MCF 10A (cell line): Measurements from ENCODE around the gene AUTS2. TPM values are rescaled to one million over a fixed set of nuclear protein-coding genes. Genes with fewer than 3 reads are reported as not detected.

Experiments used
- BruUV-seq: library from RNA; stranded (reverse); fragments of 400-500 nt; replicated peaks from 2 replicates; lab custom pipeline; 2021; lab: Mats Ljungman, UMichigan
- CTCF ChIA-PET: fragments of 300-600 bp; sonication (Branson Sonifier 250); formaldehyde crosslinking; extraction: SDS; loops from one replicate; lab custom pipeline; 2021; ENCODE audit warnings: antibody characterized with exemption, inconsistent platforms; lab: Yijun Ruan, JAX
- POLR2A ChIA-PET: fragments of 300-600, 350-650 bp; sonication (Branson Sonifier 250); formaldehyde crosslinking; extraction: SDS; loops from one replicate; lab custom pipeline; 2020; ENCODE audit warnings: antibody characterized with exemption, inconsistent platforms; lab: Yijun Ruan, JAX
- DNase-seq: peaks from one replicate; pipeline ENCODE4 v3.0.0-alpha.2; 2018; ENCODE audit not compliant: unreplicated experiment
- H3K27ac Mint-ChIP-seq: one replicate; pipeline ENCODE4 v1.8.0; 2022; ENCODE audit warnings: mild to moderate bottlenecking, low read depth, mixed read lengths; ENCODE audit not compliant: unreplicated experiment
- H3K27me3 Mint-ChIP-seq: one replicate; pipeline ENCODE4 v1.8.0; 2022; ENCODE audit warnings: mixed read lengths; ENCODE audit not compliant: insufficient read depth, unreplicated experiment
- H3K36me3 Mint-ChIP-seq: one replicate; pipeline ENCODE4 v1.8.0; 2022; ENCODE audit warnings: mild to moderate bottlenecking, moderate library complexity, mixed read lengths; ENCODE audit not compliant: insufficient read depth, unreplicated experiment
- H3K4me1 Mint-ChIP-seq: one replicate; pipeline ENCODE4 v1.8.0; 2022; ENCODE audit warnings: mixed read lengths; ENCODE audit not compliant: insufficient read depth, unreplicated experiment
- H3K4me3 Mint-ChIP-seq: one replicate; pipeline ENCODE4 v1.8.0; 2022; ENCODE audit warnings: mild to moderate bottlenecking, moderate library complexity, mixed read lengths; ENCODE audit not compliant: unreplicated experiment
- H3K9me3 Mint-ChIP-seq: one replicate; pipeline ENCODE4 v1.8.0; 2022; ENCODE audit warnings: mixed read lengths; ENCODE audit not compliant: unreplicated experiment
- CTCF ChIP-seq: fragments of 200-600 bp; IDR thresholded peaks from one replicate; pipeline ENCODE4 v1.8.0; 2022; ENCODE audit warnings: antibody characterized with exemption, mild to moderate bottlenecking; ENCODE audit not compliant: unreplicated experiment
- intact Hi-C: fragments of 100-400 bp; cut with micrococcal nuclease; formaldehyde crosslinking; loops from 2 replicates; pipeline ENCODE4 v1.14.1; 2022
- total RNA-seq: library from RNA; stranded (reverse); gene quantifications from 2 replicates; pipeline ENCODE4 v1.2.3, GENCODE V29; 2022

AUTS2 gene
- total RNA-seq, 1 experiment from 2014 or later: 1.3 TPM

DNA sequence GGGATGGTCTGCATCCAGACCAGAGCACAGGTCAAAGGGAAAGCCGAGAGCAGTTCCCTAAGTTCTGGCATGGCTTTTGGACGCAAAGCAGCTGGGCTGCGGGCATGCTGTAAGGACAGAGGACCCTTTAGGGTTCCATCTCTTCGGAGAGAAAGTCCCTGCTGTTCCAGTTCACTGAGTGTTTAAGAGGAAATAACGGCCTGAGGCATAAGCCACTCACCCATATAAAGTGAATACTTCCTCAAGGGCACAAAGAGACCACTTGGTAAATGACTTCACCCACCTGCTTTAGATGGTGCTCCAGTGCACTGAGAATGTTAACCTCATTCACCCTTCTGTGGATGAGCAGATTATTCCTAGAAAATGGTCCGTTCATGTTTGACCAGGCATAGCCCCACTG, 946.9 kb downstream of the AUTS2 start:
- peaks cover 25% of the 10 kb centered on the region for H3K9me3 Mint-ChIP-seq
- TF ChIP-seq CTCF: no peak
- BruUV-seq: no TSS peak
- no peak for DNase-seq
- ChIA-PET CTCF (no interaction called here), POLR2A (no interaction called here)
- H3K36me3 Mint-ChIP-seq: no peaks in the 10 kb centered on the region
- no peaks in the 10 kb centered on the region for H3K27me3 Mint-ChIP-seq
- H3K27ac Mint-ChIP-seq: no peak overlapping the region
- H3K4me3 Mint-ChIP-seq: no peak overlapping the region
- H3K4me1 Mint-ChIP-seq: no peaks in the 10 kb centered on the region
- intact Hi-C loops: no loop called here

- Mint-ChIP-seq H3K27ac (no peak overlapping the region), H3K36me3 (no peaks in the 10 kb centered on the region), H3K9me3 (peaks cover 32% of the 10 kb centered on the region), H3K4me1 (no peaks in the 10 kb centered on the region), H3K27me3 (no peaks in the 10 kb centered on the region), H3K4me3 (no peak overlapping the region)
- ChIA-PET POLR2A (no interaction called here), CTCF (no interaction called here)
- BruUV-seq: no TSS peak
- intact Hi-C loops: no loop called here
- no peak for DNase-seq
- no peak for TF ChIP-seq CTCF
These were observed 953.9 kb downstream of the AUTS2 start for GRCh38 chr7:70552141-70552540.

- peaks cover 26% of the 10 kb centered on the region for H3K9me3 Mint-ChIP-seq
- no peaks in the 10 kb centered on the region for H3K4me1 Mint-ChIP-seq
- BruUV-seq: no TSS peak
- H3K4me3 Mint-ChIP-seq: no peak overlapping the region
- intact Hi-C loops: no loop called here
- H3K27ac Mint-ChIP-seq: no peak overlapping the region
- CTCF ChIA-PET: no interaction called here
- TF ChIP-seq CTCF: no peak
- no peak for DNase-seq
- no peaks in the 10 kb centered on the region for H3K36me3 Mint-ChIP-seq
- POLR2A ChIA-PET: no interaction called here
- H3K27me3 Mint-ChIP-seq: no peaks in the 10 kb centered on the region
These were observed 955.1 kb downstream of the AUTS2 start for GRCh38 chr7:70553364-70553763.

DNA sequence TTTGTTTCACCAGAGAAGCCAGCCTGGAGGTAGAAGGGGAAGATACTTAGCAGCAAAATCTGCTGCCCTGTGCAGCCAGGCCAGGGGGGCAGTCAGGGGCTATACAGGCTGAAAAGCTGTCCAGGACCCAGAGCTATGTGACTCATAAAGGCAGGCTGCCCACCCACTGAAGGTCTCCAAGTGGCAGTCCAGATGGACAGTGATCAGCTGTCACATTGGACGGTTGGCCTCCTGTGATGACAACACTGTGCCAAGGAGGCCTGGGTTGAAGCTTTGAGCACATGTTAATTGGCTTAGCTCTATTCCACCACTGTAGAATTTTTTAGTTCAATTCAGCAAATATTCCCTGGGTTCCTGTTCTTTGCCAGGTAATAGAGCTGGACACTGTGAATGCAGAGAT, 956.4 kb downstream of the AUTS2 start:
- peaks cover 33% of the 10 kb centered on the region for H3K9me3 Mint-ChIP-seq
- no peak for TF ChIP-seq CTCF
- no TSS peak for BruUV-seq
- H3K4me1 Mint-ChIP-seq: no peaks in the 10 kb centered on the region
- H3K27ac Mint-ChIP-seq: no peak overlapping the region
- H3K4me3 Mint-ChIP-seq: no peak overlapping the region
- no peaks in the 10 kb centered on the region for H3K27me3 Mint-ChIP-seq
- intact Hi-C loops: no loop called here
- ChIA-PET POLR2A (no interaction called here), CTCF (no interaction called here)
- no peaks in the 10 kb centered on the region for H3K36me3 Mint-ChIP-seq
- no peak for DNase-seq
